Omental fat pad (tissue), 4 donors: Measurements from ENCODE around the gene TLR7. TPM values are rescaled to one million over a fixed set of nuclear protein-coding genes. Genes with fewer than 3 reads are reported as not detected.

ENCODE experiments used
- ATAC-seq: fragments of 150-250 bp; one replicate; pipeline ENCODE4 v1.9.1; 2016; ENCODE audit warnings: mild to moderate bottlenecking, moderate library complexity; ENCODE audit not compliant: low FRiP score
- DNase-seq: peaks from one replicate; pipeline ENCODE4 v3.0.0-alpha.2; 2019; ENCODE audit warnings: low spot score
- total RNA-seq, 4 donors: library from RNA; depleted of rRNA; stranded (reverse); fragments of >200 nt; gene quantifications; one replicate each; pipeline ENCODE4 v1.1.0, GENCODE V29; 2016
- TF ChIP-seq, protein P1 (sequence below), 3 donors: fragments of 450-650 bp; IDR thresholded peaks; one replicate each; pipeline ENCODE4 v1.5.1; 2016 to 2017; ENCODE audit warnings: antibody characterized with exemption in 3 of 3, mild to moderate bottlenecking in 3 of 3, moderate library complexity in 2 of 3

Gene TLR7
- total RNA-seq, 4 donors from 2014 or later, result 0.32 to 1.3 (median 0.95) TPM

DNA sequence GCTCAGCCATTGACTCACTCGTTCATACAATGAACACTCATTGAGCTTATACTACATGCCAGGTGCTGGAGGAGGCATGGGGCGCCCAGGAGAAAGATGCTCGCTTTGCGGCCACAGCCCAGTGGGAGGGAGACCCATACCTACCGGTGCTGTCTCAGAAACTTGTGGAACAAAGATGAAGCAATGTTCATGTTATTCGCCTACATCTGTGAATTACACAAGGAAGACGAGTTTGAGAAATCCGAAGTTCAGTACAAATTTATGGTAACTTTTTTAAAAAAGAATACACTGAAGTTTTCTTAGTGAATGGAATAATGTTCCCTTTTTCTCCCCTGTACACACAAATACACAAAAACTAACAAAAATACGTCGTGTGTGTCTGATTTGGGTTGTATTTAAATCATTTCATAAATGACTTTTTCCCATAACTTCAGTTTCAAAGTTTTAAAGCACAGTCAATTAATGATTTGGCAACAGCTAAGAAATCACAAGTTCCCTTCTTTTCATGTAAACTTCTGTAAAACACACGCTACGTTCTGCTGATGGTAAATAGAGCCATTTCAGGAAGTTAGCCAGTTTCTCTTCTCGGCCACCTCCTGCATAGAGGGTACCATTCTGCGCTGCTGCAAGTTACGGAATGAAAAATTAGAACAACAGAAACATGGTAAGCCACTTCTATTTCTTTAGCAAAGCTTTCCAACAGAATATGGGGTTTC, 39.3 kb downstream of the TLR7 start, which contains the start of gene TLR8:
TLR8 (plus strand) TSS at position 575 of the 716 bp plus-strand sequence; CDS start at position 662, 87 bp downstream.
- ATAC-seq, result no peak
- TF ChIP-seq, protein P1, sequence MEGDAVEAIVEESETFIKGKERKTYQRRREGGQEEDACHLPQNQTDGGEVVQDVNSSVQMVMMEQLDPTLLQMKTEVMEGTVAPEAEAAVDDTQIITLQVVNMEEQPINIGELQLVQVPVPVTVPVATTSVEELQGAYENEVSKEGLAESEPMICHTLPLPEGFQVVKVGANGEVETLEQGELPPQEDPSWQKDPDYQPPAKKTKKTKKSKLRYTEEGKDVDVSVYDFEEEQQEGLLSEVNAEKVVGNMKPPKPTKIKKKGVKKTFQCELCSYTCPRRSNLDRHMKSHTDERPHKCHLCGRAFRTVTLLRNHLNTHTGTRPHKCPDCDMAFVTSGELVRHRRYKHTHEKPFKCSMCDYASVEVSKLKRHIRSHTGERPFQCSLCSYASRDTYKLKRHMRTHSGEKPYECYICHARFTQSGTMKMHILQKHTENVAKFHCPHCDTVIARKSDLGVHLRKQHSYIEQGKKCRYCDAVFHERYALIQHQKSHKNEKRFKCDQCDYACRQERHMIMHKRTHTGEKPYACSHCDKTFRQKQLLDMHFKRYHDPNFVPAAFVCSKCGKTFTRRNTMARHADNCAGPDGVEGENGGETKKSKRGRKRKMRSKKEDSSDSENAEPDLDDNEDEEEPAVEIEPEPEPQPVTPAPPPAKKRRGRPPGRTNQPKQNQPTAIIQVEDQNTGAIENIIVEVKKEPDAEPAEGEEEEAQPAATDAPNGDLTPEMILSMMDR (IDR thresholded peaks at IDR 0.05), result no peak
- no peak for DNase-seq

DNA sequence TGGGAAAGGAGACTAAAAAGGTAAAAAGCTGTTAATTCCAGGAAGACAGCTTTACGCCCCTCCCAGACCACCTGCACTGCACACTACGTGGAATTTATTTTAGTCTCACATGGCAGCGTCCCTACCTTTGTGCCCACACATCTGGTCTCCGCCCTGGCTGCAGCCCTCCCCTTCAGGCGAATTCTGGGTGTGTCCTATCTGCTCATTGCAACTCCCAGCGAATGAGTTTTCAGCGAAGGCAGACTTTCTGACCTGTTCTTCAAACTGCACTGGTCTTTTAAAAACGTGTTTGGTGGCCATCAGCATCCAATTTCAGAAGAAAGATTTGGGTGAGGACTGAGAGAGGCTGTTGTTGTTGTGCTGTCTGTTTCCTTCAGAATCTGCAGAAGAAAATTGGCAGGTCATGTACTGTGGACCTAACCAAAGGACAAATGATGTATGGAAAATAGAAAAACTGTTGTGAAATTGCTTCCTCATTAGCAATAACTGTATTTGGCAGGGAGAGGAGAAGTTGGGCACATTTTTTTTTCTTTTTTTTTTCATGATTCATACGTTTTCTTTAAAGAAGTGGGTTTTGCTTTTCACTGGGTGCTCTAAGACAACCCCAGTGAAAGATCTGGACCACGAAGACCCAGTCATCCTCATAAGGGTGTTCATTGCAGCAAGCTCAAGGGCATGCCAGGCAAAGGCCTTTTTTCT, 43.7 kb downstream of the TLR7 start:
- ATAC-seq (no peak), DNase-seq (no peak)
- TF ChIP-seq, protein P1 (IDR thresholded peaks at IDR 0.05), result no peak

DNA sequence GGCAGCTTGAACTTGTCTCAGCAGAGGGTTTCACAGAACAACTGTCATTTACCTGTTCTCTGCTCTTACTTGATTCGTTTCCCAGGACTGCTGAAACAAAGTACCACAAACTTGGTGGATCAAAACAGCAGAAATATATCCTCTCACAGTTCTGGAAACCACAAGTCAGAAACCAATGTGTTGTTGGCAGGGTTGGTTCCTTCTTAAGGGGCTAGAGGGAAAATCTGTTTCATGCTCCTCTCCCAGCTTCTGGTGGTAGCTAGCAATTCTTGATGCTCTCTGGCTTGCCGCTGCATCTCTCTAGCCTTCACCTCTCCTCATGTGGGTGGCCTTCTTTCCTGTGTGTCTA, 44.2 kb downstream of the TLR7 start:
- ATAC-seq (no peak), DNase-seq (no peak)
- TF ChIP-seq, protein P1 (IDR thresholded peaks at IDR 0.05), result no peak

DNA sequence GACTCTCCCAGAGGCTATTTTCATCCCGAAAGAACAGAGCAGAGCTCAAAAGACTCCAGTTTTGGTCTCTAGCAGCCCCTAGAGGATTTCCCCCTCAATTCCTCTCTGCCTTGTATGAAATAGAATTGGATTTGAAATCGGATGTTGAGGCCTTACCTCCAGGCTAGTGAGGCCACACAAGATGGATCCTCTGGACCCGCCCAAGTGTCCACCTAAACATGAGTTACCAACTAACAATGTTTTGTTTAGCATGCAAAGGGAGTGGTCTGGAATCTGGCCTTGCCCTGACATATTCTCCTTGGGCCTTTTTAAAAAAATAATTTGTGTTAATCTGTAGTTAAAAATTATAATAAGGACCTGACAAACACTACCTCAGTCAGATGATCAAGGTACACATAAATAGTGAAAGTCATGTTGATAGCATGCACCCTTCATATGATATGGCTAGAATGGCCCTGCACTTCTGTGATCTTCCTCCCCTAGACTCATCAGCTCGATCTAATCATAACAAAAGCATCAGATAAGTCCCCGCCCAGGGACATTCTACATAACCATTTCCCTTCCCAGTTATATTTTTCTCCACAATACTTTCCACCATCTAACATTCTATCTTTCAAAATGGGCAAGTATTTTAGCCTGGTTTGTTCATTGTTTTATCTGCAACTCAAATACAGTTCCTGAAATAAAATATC, 46.1 kb downstream of the TLR7 start:
- DNase-seq (no peak), ATAC-seq (no peak)
- TF ChIP-seq, protein P1 (IDR thresholded peaks at IDR 0.05), result no peak

DNA sequence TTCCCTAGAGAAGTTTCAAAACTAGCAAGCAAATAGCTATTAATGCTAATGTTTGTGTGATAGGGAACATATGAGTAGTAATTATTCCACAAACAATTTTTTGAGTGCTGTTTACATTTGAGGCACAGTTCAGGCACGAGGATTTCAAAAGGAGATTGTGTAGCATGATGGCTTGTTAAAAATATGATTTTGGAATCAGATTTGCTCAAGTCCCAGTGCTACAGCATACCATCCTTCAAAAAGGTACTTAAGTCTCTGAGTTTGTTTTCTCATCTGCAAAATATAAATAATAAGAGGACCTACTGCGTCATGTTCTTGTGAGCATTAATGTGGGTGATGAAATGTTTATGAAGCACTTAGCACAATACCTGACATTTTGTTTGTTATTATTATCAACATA, 50.9 kb downstream of the TLR7 start:
- DNase-seq, result no peak
- no peak for ATAC-seq
- TF ChIP-seq, protein P1 (IDR thresholded peaks at IDR 0.05), result no peak

DNA sequence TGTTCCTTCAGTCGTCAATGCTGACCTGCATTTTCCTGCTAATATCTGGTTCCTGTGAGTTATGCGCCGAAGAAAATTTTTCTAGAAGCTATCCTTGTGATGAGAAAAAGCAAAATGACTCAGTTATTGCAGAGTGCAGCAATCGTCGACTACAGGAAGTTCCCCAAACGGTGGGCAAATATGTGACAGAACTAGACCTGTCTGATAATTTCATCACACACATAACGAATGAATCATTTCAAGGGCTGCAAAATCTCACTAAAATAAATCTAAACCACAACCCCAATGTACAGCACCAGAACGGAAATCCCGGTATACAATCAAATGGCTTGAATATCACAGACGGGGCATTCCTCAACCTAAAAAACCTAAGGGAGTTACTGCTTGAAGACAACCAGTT, 52.2 kb downstream of the TLR7 start:
- TF ChIP-seq, protein P1 (IDR thresholded peaks at IDR 0.05), result no peak
- DNase-seq, result no peak
- no peak for ATAC-seq
